ENCODE measurements around the gene ANKRD17.

The ANKRD17 gene

GRCh38 chr4:73068491-73069337 is 189.9 kb downstream of the ANKRD17 start:
- Histone ChIP-seq H3K9ac (ENCODE audit: low read depth in 1 of 2, low read length in 2 of 2) (peak overlapping the region; percentile 75 to 95), H3K36me3 (ENCODE audit: control insufficient read depth in 2 of 2, insufficient read depth in 2 of 2, low read length in 2 of 2) (peaks cover 1 to 4% of the 10 kb centered on the region in 2 donors), H3K4me1 (ENCODE audit: control insufficient read depth in 2 of 2, insufficient read depth in 2 of 2, low read length in 2 of 2) (peaks cover 6 to 11% of the 10 kb centered on the region in 2 donors), H3K9me3 (ENCODE audit: control insufficient read depth in 2 of 2, low read length in 2 of 2) (no peaks in the 10 kb centered on the region), H3K27ac (ENCODE audit: low read depth in 2 of 2, low read length in 2 of 2) (peak overlapping the region; percentile 95 to 99), H3K4me3 (ENCODE audit: low read length in 2 of 2) (peak overlapping the region; percentile 80 to 94), H3K27me3 (ENCODE audit: control insufficient read depth in 2 of 2, insufficient read depth in 2 of 2, low read length in 2 of 2) (no peaks in the 10 kb centered on the region)

- Histone ChIP-seq H3K27ac (ENCODE audit: low read depth in 2 of 2, low read length in 2 of 2) (peak overlapping the region; percentile 95 to 99), H3K27me3 (ENCODE audit: control insufficient read depth in 2 of 2, insufficient read depth in 2 of 2, low read length in 2 of 2) (no peaks in the 10 kb centered on the region), H3K4me1 (ENCODE audit: control insufficient read depth in 2 of 2, insufficient read depth in 2 of 2, low read length in 2 of 2) (peaks cover 6 to 11% of the 10 kb centered on the region in 2 donors), H3K4me3 (ENCODE audit: low read length in 2 of 2) (peak overlapping the region; percentile 80 to 94), H3K9ac (ENCODE audit: low read depth in 1 of 2, low read length in 2 of 2) (peak overlapping the region; percentile 75 to 95), H3K36me3 (ENCODE audit: control insufficient read depth in 2 of 2, insufficient read depth in 2 of 2, low read length in 2 of 2) (peaks cover 2 to 7% of the 10 kb centered on the region in 2 donors), H3K9me3 (ENCODE audit: control insufficient read depth in 2 of 2, low read length in 2 of 2) (no peaks in the 10 kb centered on the region)
These were observed 190.6 kb downstream of the ANKRD17 start for GRCh38 chr4:73067971-73068394.

GRCh38 chr4:73066928-73067327 is 191.7 kb downstream of the ANKRD17 start:
- Histone ChIP-seq H3K4me3 (ENCODE audit: low read length in 2 of 2) (no peak overlapping the region), H3K9ac (ENCODE audit: low read depth in 1 of 2, low read length in 2 of 2) (no peak overlapping the region), H3K4me1 (ENCODE audit: control insufficient read depth in 2 of 2, insufficient read depth in 2 of 2, low read length in 2 of 2) (peaks cover 6 to 11% of the 10 kb centered on the region in 2 donors), H3K27ac (ENCODE audit: low read depth in 2 of 2, low read length in 2 of 2) (no peak overlapping the region), H3K27me3 (ENCODE audit: control insufficient read depth in 2 of 2, insufficient read depth in 2 of 2, low read length in 2 of 2) (no peaks in the 10 kb centered on the region), H3K9me3 (ENCODE audit: control insufficient read depth in 2 of 2, low read length in 2 of 2) (no peaks in the 10 kb centered on the region), H3K36me3 (ENCODE audit: control insufficient read depth in 2 of 2, insufficient read depth in 2 of 2, low read length in 2 of 2) (peaks cover 4 to 11% of the 10 kb centered on the region in 2 donors)

GRCh38 chr4:73066445-73066844 is 192.2 kb downstream of the ANKRD17 start:
- Histone ChIP-seq H3K27ac (ENCODE audit: low read depth in 2 of 2, low read length in 2 of 2) (no peak overlapping the region), H3K27me3 (ENCODE audit: control insufficient read depth in 2 of 2, insufficient read depth in 2 of 2, low read length in 2 of 2) (no peaks in the 10 kb centered on the region), H3K4me3 (ENCODE audit: low read length in 2 of 2) (no peak overlapping the region), H3K9ac (ENCODE audit: low read depth in 1 of 2, low read length in 2 of 2) (no peak overlapping the region), H3K9me3 (ENCODE audit: control insufficient read depth in 2 of 2, low read length in 2 of 2) (no peaks in the 10 kb centered on the region), H3K36me3 (ENCODE audit: control insufficient read depth in 2 of 2, insufficient read depth in 2 of 2, low read length in 2 of 2) (peaks cover 6 to 15% of the 10 kb centered on the region in 2 donors), H3K4me1 (ENCODE audit: control insufficient read depth in 2 of 2, insufficient read depth in 2 of 2, low read length in 2 of 2) (peaks cover 6 to 11% of the 10 kb centered on the region in 2 donors)

- no peak overlapping the region for H3K27ac ChIP-seq (ENCODE audit: low read depth in 2 of 2, low read length in 2 of 2)
- no peaks in the 10 kb centered on the region for H3K27me3 ChIP-seq (ENCODE audit: control insufficient read depth in 2 of 2, insufficient read depth in 2 of 2, low read length in 2 of 2)
- H3K4me1 ChIP-seq (ENCODE audit: control insufficient read depth in 2 of 2, insufficient read depth in 2 of 2, low read length in 2 of 2): peaks cover 6% of the 10 kb centered on the region in 2 donors
- H3K9me3 ChIP-seq (ENCODE audit: control insufficient read depth in 2 of 2, low read length in 2 of 2): no peaks in the 10 kb centered on the region
- no peak overlapping the region for H3K9ac ChIP-seq (ENCODE audit: low read depth in 1 of 2, low read length in 2 of 2)
- H3K36me3 ChIP-seq (ENCODE audit: control insufficient read depth in 2 of 2, insufficient read depth in 2 of 2, low read length in 2 of 2): peaks cover 15 to 23% of the 10 kb centered on the region in 2 donors
- no peak overlapping the region for H3K4me3 ChIP-seq (ENCODE audit: low read length in 2 of 2)
These were observed 194.1 kb downstream of the ANKRD17 start for GRCh38 chr4:73064536-73064935.

GRCh38 chr4:73055241-73055897 is 203.2 kb downstream of the ANKRD17 start:
- H3K4me1 ChIP-seq (ENCODE audit: control insufficient read depth in 2 of 2, insufficient read depth in 2 of 2, low read length in 2 of 2): no peaks in the 10 kb centered on the region
- no peak overlapping the region for H3K27ac ChIP-seq (ENCODE audit: low read depth in 2 of 2, low read length in 2 of 2)
- H3K27me3 ChIP-seq (ENCODE audit: control insufficient read depth in 2 of 2, insufficient read depth in 2 of 2, low read length in 2 of 2): no peaks in the 10 kb centered on the region
- no peak overlapping the region for H3K4me3 ChIP-seq (ENCODE audit: low read length in 2 of 2)
- no peak overlapping the region for H3K9ac ChIP-seq (ENCODE audit: low read depth in 1 of 2, low read length in 2 of 2)
- no peaks in the 10 kb centered on the region for H3K9me3 ChIP-seq (ENCODE audit: control insufficient read depth in 2 of 2, low read length in 2 of 2)
- H3K36me3 ChIP-seq (ENCODE audit: control insufficient read depth in 2 of 2, insufficient read depth in 2 of 2, low read length in 2 of 2): peaks cover 30 to 49% of the 10 kb centered on the region in 2 donors

- H3K36me3 ChIP-seq (ENCODE audit: control insufficient read depth in 2 of 2, insufficient read depth in 2 of 2, low read length in 2 of 2): peaks cover 20 to 39% of the 10 kb centered on the region in 2 donors
- H3K4me3 ChIP-seq (ENCODE audit: low read length in 2 of 2): no peak overlapping the region
- H3K9me3 ChIP-seq (ENCODE audit: control insufficient read depth in 2 of 2, low read length in 2 of 2): no peaks in the 10 kb centered on the region
- no peaks in the 10 kb centered on the region for H3K4me1 ChIP-seq (ENCODE audit: control insufficient read depth in 2 of 2, insufficient read depth in 2 of 2, low read length in 2 of 2)
- H3K27me3 ChIP-seq (ENCODE audit: control insufficient read depth in 2 of 2, insufficient read depth in 2 of 2, low read length in 2 of 2): no peaks in the 10 kb centered on the region
- H3K27ac ChIP-seq (ENCODE audit: low read depth in 2 of 2, low read length in 2 of 2): no peak overlapping the region
- no peak overlapping the region for H3K9ac ChIP-seq (ENCODE audit: low read depth in 1 of 2, low read length in 2 of 2)
These were observed 204.6 kb downstream of the ANKRD17 start for GRCh38 chr4:73053974-73054480.

GRCh38 chr4:73053076-73053475 is 205.5 kb downstream of the ANKRD17 start:
- Histone ChIP-seq H3K9me3 (ENCODE audit: control insufficient read depth in 2 of 2, low read length in 2 of 2) (no peaks in the 10 kb centered on the region), H3K27me3 (ENCODE audit: control insufficient read depth in 2 of 2, insufficient read depth in 2 of 2, low read length in 2 of 2) (no peaks in the 10 kb centered on the region), H3K4me1 (ENCODE audit: control insufficient read depth in 2 of 2, insufficient read depth in 2 of 2, low read length in 2 of 2) (no peaks in the 10 kb centered on the region), H3K4me3 (ENCODE audit: low read length in 2 of 2) (no peak overlapping the region), H3K9ac (ENCODE audit: low read depth in 1 of 2, low read length in 2 of 2) (no peak overlapping the region), H3K27ac (ENCODE audit: low read depth in 2 of 2, low read length in 2 of 2) (no peak overlapping the region), H3K36me3 (ENCODE audit: control insufficient read depth in 2 of 2, insufficient read depth in 2 of 2, low read length in 2 of 2) (peaks cover 11 to 30% of the 10 kb centered on the region in 2 donors)

GRCh38 chr4:73051625-73052024 is 207.0 kb downstream of the ANKRD17 start:
- Histone ChIP-seq H3K9ac (ENCODE audit: low read depth in 1 of 2, low read length in 2 of 2) (no peak overlapping the region), H3K36me3 (ENCODE audit: control insufficient read depth in 2 of 2, insufficient read depth in 2 of 2, low read length in 2 of 2) (peaks cover 8 to 18% of the 10 kb centered on the region in 2 donors), H3K27ac (ENCODE audit: low read depth in 2 of 2, low read length in 2 of 2) (no peak overlapping the region), H3K27me3 (ENCODE audit: control insufficient read depth in 2 of 2, insufficient read depth in 2 of 2, low read length in 2 of 2) (no peaks in the 10 kb centered on the region), H3K4me1 (ENCODE audit: control insufficient read depth in 2 of 2, insufficient read depth in 2 of 2, low read length in 2 of 2) (no peaks in the 10 kb centered on the region), H3K4me3 (ENCODE audit: low read length in 2 of 2) (no peak overlapping the region), H3K9me3 (ENCODE audit: control insufficient read depth in 2 of 2, low read length in 2 of 2) (no peaks in the 10 kb centered on the region)

- H3K27ac ChIP-seq (ENCODE audit: low read depth in 2 of 2, low read length in 2 of 2): no peak overlapping the region
- H3K9me3 ChIP-seq (ENCODE audit: control insufficient read depth in 2 of 2, low read length in 2 of 2): no peaks in the 10 kb centered on the region
- no peak overlapping the region for H3K9ac ChIP-seq (ENCODE audit: low read depth in 1 of 2, low read length in 2 of 2)
- H3K4me1 ChIP-seq (ENCODE audit: control insufficient read depth in 2 of 2, insufficient read depth in 2 of 2, low read length in 2 of 2): no peaks in the 10 kb centered on the region
- H3K36me3 ChIP-seq (ENCODE audit: control insufficient read depth in 2 of 2, insufficient read depth in 2 of 2, low read length in 2 of 2): no peaks in the 10 kb centered on the region
- no peak overlapping the region for H3K4me3 ChIP-seq (ENCODE audit: low read length in 2 of 2)
- no peaks in the 10 kb centered on the region for H3K27me3 ChIP-seq (ENCODE audit: control insufficient read depth in 2 of 2, insufficient read depth in 2 of 2, low read length in 2 of 2)
These were observed 212.7 kb downstream of the ANKRD17 start for GRCh38 chr4:73045879-73046278.
